ENCODE measurements around the gene POGK.

- TF ChIP-seq EZH2phosphoT487 (conservative IDR thresholded peaks at IDR 0.05; ENCODE audit: low read length) (no peak), CTCF (IDR thresholded peaks at IDR 0.05; ENCODE audit: insufficient read depth, low read length, poor library complexity, severe bottlenecking) (no peak)
These were observed 19.3 kb upstream of the POGK start for GRCh38 chr1:166819974-166820373.
